Measurements from ENCODE around the gene LAMA2. TPM values are rescaled to one million over a fixed set of nuclear protein-coding genes. Genes with fewer than 3 reads are reported as not detected.

LAMA2 gene
- total RNA-seq, 1 donor from 2014 or later, result 138 TPM

- ATAC-seq (no peak), DNase-seq (no peak)
- intact Hi-C loops (cut with micrococcal nuclease), result no loop called here
These were observed 16.6 kb downstream of the LAMA2 start for GRCh38 chr6:128899341-128900050.

GRCh38 chr6:128903715-128904114 lies 20.8 kb downstream of the LAMA2 start:
- intact Hi-C loops (cut with micrococcal nuclease), result no loop called here
- DNase-seq (no peak), ATAC-seq (peak; percentile 30)

GRCh38 chr6:128914051-128914450 lies 31.1 kb downstream of the LAMA2 start:
- peak; percentile 32 for ATAC-seq
- intact Hi-C loops (cut with micrococcal nuclease), result no loop called here
- DNase-seq, result no peak

DNA sequence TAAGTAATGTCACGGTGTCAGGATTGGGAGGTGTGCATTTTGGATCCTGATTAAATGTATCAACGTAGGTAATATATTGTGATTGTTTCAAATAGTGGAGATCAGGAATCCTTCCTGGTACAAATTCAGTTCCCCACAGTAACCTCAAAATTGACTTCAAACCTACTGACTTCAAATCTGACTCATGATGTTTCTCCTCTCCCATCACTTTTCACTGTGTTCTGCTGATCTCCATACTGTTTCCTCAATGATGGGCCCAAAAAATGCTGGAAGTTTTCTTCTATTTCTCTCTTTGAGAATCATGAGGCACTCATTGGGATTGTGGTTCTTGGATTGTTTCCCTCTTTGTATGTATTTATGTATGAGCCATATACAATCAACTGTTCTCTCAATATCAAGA lies 35.9 kb downstream of the LAMA2 start:
- intact Hi-C loops (cut with micrococcal nuclease), result no loop called here
- ATAC-seq (no peak), DNase-seq (no peak)

DNA sequence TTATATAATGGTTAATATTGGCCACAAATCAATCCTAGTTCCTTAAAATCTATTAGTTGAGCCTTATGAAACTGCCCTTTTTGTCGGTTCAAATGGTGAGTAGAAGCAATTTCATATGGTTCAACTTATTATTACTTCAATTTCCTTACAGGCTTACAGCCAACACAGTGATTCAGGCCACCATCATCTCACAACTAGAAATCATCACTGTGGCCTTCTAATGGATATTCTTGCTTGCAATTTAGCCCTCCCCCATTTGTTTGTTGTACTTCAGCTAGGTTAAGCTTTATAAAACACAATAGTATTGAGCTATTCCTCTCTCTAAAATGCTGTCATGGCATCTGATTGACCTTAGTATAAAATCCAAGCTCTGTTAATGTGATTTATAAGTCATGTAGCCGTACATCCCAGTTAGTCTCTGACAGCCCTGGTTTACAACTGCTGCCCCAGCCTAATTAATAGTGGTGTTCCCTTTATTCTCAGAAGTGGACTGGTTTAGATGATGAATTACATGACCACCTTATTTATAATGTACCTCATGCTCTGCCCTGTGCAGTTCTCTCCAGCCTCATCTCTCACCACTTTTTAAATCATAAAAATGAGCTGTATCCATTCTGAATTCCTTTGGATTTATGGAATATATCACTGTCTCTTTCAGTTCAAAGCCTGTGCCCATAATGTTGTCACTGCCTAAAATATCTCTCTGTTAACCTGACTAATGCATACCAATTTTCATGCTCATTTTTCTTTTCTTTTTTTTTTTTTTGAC lies 36.7 kb downstream of the LAMA2 start:
- intact Hi-C loops (cut with micrococcal nuclease), result no loop called here
- no peak for ATAC-seq
- no peak for DNase-seq

- ATAC-seq (no peak), DNase-seq (no peak)
- intact Hi-C loops (cut with micrococcal nuclease), result no loop called here
These were observed 42.8 kb downstream of the LAMA2 start for GRCh38 chr6:128925765-128926164.

DNA sequence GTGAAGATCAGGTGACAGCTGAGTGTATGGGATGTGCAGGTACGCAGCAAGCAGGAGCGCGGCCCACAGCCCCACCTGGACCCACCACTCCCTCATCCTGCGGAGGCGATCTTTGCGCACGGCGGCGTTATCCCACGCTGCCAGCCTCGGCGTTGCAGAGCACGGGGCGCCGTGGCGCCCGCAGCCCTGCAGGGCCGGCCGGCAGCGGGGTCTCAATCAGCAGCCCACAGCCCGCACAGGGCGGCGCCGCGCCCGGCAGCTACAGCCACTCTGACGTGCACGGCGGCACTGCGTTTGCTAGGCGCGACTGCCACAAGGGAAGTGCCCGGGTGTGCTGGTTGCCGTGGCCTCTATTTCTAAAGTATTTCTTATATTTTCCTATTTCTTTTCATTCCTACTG lies 46.9 kb downstream of the LAMA2 start:
- intact Hi-C loops (cut with micrococcal nuclease), result no loop called here
- DNase-seq (peak; percentile 26), ATAC-seq (peak; percentile 17)

DNA sequence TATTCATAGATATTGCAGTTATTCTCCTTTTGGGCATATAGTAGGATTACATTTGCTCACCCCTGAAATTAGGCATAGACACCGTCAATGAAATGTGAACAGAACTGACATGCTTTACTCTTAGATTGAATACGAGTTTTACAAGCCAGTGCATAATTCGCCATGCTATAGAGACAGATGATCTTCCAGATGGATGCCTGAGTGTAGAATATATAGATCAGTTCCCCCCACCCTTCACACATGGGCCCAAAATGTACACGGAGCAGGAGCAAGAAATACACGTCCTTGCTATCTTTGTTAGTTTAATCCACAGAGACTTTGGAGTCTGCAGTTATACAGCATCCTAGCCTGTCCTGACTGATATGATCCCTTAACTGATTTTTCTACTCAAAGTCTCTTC lies 47.4 kb downstream of the LAMA2 start:
- intact Hi-C loops (cut with micrococcal nuclease), result no loop called here
- ATAC-seq (no peak), DNase-seq (no peak)

- intact Hi-C loops (cut with micrococcal nuclease), result no loop called here
- DNase-seq (no peak), ATAC-seq (peak; percentile 5)
These were observed 49.1 kb downstream of the LAMA2 start for GRCh38 chr6:128932061-128932460.

- no peak for DNase-seq
- no peak for ATAC-seq
- intact Hi-C loops (cut with micrococcal nuclease), result no loop called here
These were observed 67.9 kb downstream of the LAMA2 start for GRCh38 chr6:128950864-128951263.

DNA sequence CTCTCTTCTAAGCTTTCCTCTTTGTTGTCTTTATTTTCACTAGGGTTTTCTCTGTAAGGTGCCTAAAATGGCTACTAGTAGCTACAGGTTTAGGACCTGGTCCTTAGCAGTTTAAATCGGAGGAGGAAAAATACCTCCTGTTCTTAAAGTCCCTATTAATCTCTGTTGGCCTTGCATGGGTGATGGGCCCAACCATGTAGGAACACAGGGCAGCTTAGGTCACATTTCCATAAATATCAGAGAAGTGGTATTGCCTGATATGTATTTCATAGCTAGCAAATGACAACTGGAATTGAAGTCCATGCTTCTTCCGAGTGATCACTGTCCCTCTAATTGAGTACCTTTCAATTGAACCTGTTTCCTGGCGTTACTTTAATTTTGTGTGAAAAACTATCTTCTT lies 70.0 kb downstream of the LAMA2 start:
- intact Hi-C loops (cut with micrococcal nuclease), result no loop called here
- peak; percentile 79 for ATAC-seq

GRCh38 chr6:128954308-128955043 lies 71.5 kb downstream of the LAMA2 start:
- ATAC-seq (no peak), DNase-seq (no peak)
- intact Hi-C loops (cut with micrococcal nuclease), result no loop called here

More for the DNA sequence above, 70.0 kb downstream of the LAMA2 start:
- DNase-seq, result no peak

GRCh38 chr6:128963561-128963960 lies 80.6 kb downstream of the LAMA2 start:
- DNase-seq (no peak), ATAC-seq (no peak)
- intact Hi-C loops (cut with micrococcal nuclease), result no loop called here

- DNase-seq (no peak), ATAC-seq (no peak)
- intact Hi-C loops (cut with micrococcal nuclease), result no loop called here
These were observed 81.4 kb downstream of the LAMA2 start for GRCh38 chr6:128964233-128964755.

DNA sequence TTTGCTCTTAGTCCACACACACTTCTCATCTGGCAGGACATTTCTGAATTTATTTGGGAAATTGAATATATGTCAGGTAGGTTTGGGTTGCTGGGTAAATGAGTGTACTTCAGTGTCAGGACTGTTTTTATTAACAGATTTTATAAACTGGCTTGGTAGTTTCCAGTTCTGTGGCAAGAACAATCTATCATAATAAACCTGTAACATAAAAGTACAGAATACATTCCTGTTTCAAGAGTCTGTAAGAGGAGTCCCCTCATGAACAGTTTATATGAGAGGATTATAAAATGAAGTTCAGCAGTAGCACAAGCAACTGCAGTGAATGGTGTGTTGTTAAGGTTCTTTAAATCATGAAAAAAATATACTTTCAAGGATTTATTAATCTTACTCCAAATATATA lies 81.8 kb downstream of the LAMA2 start:
- intact Hi-C loops (cut with micrococcal nuclease), result no loop called here
- DNase-seq (no peak), ATAC-seq (no peak)

DNA sequence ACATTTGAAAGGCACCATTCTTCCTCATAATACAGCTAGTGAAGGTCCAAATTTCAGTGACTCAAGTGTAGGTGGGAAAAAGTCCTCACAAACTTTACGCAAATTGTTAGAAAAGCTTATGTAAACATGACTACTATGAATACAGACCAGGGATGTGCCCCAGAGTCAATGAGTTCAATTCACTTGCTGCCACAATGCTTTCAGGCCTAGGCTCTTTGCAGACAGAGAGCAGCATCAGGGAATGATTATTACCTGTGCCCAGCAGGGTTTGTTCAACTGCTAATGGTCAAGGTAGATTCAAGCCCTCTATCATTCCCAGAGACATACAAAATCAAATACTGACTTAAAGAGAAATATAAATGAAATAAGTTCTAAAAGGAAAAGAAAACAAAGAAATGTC lies 84.0 kb downstream of the LAMA2 start:
- no peak for DNase-seq
- intact Hi-C loops (cut with micrococcal nuclease), result no loop called here
- no peak for ATAC-seq

DNA sequence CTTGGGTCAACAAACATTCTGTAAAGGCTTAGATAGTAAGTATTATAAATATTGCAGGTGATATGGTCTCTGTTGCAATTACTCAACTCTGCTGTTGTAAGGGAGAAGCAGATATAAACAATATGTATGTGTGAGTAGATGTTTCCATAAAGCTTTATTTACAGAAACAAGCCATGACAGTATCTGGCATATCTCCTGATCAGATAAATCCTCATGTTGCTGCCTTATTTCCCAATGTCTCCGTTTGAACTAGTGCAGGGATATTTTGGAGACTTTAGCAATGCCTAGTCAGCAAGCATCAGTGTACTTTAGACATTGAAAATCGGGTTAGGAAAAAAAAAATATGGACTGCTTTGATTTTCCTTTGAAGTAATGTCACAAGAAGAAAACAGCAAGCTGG lies 96.1 kb downstream of the LAMA2 start:
- intact Hi-C loops (cut with micrococcal nuclease), result no loop called here
- DNase-seq (no peak), ATAC-seq (no peak)

DNA sequence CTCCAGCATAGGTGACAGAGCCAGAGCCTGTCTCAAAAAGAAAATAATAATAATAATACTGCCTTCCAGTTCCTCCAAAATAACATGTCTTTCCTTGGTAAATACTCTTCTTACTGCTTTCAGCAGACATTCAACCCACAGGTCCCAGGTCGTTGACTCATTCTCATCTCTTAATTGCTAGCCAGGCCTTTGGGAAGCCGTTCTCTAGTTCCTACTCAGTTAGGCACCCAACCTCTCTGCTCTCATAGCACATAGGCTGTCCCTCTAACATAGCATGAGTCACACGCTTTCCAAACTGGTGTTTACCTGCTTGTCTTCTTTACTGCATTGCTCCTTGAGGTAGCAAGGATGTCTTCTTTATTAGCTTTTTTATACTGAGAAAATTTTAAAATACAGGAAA lies 98.8 kb downstream of the LAMA2 start:
- ATAC-seq (peak; percentile 18), DNase-seq (no peak)
- intact Hi-C loops (cut with micrococcal nuclease), result no loop called here

GRCh38 chr6:128990360-128990759 lies 107.4 kb downstream of the LAMA2 start:
- intact Hi-C loops (cut with micrococcal nuclease), result no loop called here
- no peak for ATAC-seq

DNA sequence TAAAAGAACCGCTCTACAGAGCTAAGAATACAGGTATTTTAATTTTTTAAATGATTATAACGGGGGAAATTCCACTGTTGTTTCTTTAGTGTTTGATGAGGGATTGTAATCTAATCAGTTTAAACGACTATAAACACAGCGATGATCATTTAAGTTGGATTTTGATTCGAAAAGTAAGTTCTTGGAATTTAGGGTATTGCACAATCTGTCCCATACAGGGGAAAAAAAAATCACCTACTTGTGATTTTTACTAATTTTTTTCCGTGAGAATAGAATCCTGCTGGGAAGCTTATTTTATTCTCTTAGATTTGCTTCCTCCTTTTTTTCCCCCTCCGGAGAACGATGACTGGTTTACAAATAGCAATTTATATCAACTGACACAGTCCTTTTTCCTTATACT lies 108.0 kb downstream of the LAMA2 start:
- intact Hi-C loops (cut with micrococcal nuclease), result no loop called here
- ATAC-seq (no peak), DNase-seq (no peak)

More at GRCh38 chr6:128990360-128990759, 107.4 kb downstream of the LAMA2 start:
- no peak for DNase-seq
